ENCODE results near the gene PRTG. TPM values are rescaled to one million over a fixed set of nuclear protein-coding genes. Genes with fewer than 3 reads are reported as not detected.
A peak's percentile ranks its signal among the peaks of the same experiment; 100 is the strongest.
"Not testable (repeated sequence)": the region's sequence is repeated elsewhere in the genome, so short reads cannot be mapped to it uniquely, and the experiment has no call there.

The PRTG gene
- total and polyA plus RNA-seq, 4 donors, result 0.68 to 21.9 (median 7.2) TPM

DNA sequence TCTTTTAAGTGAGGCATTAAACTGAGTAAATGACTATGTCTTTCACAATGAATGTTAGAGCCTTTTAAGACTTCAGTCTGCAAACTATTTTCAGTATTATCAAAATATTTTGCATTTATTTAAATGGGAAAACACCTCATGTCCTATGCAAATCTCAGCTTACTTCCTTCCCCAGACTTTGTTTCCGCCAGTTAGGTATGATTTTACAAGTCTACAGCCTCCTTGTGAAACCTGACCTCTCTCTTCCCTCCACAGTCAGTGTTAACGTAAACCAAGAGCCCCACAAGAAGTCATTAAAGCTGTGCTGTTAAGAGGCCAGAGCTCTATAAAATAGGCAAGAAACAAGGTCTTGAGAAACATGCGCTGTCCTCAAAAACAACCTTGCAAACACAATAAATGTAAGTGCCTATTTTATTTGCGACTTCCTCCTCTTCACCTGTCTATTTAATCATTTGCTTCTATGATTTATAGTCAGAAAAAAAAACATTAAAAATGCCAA, 48.3 kb downstream of the PRTG start:
- Histone ChIP-seq H3K9me3 (ENCODE audit: control insufficient read depth in 4 of 4, insufficient read depth in 3 of 4, low read length in 3 of 4) (no peaks in the 10 kb centered on the region), H3K9ac (ENCODE audit: insufficient read depth in 1 of 2, low read length in 2 of 2) (no peak overlapping the region), H3K27me3 (ENCODE audit: control insufficient read depth in 3 of 3, insufficient read depth in 3 of 3, low read length in 2 of 3) (no peaks in the 10 kb centered on the region), H3K36me3 (ENCODE audit: control insufficient read depth in 4 of 4, insufficient read depth in 4 of 4, low read length in 4 of 4) (no peaks in the 10 kb centered on the region), H3K4me3 (no peak overlapping the region), H3K4me1 (ENCODE audit: control insufficient read depth in 5 of 5, insufficient read depth in 5 of 5, low read length in 5 of 5) (no peaks in the 10 kb centered on the region), H3K27ac (ENCODE audit: low read depth in 1 of 2, low read length in 1 of 2) (no peak overlapping the region)
- 55 to 64% methylated on average over 4 of the region's 4 CpGs for WGBS, 2 donors
- TF ChIP-seq CTCF (IDR thresholded peaks at IDR 0.05; ENCODE audit: control extremely low read depth, extremely low read depth), result no peak
- peak in 2 of 3 donors; percentile 52 to 74 for DNase-seq
- peak; percentile 47 for ATAC-seq (ENCODE audit: insufficient read depth, low FRiP score)

DNA sequence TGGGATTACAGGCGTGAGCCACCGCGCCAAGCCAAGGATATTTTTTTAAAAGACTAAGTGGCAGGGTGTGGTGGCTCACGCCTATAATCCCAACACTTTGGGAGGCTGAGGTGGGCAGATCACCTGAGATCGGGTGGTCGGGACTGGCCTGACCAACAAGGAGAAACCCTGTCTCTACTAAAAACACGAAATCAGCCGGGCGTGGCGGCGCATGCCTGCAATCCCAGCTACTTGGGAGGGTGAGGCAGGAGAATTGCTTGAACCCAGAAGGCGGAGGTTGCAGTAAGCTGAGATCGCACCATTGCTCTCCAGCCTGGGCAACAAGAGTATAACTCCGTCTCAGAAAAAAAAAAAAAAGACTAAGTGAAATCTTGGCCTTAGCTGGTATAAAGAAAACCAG, 49.8 kb downstream of the PRTG start:
- ATAC-seq (ENCODE audit: insufficient read depth, low FRiP score); H3K9ac ChIP-seq (ENCODE audit: insufficient read depth in 1 of 2, low read length in 2 of 2); H3K36me3 ChIP-seq (ENCODE audit: control insufficient read depth in 4 of 4, insufficient read depth in 4 of 4, low read length in 4 of 4); H3K27ac ChIP-seq (ENCODE audit: low read depth in 1 of 2, low read length in 1 of 2); H3K27me3 ChIP-seq (ENCODE audit: control insufficient read depth in 3 of 3, insufficient read depth in 3 of 3, low read length in 2 of 3); H3K4me1 ChIP-seq (ENCODE audit: control insufficient read depth in 5 of 5, insufficient read depth in 5 of 5, low read length in 5 of 5); H3K4me3 ChIP-seq; H3K9me3 ChIP-seq (ENCODE audit: control insufficient read depth in 4 of 4, insufficient read depth in 3 of 4, low read length in 3 of 4); DNase-seq: not testable (repeated sequence)
- 94 to 98% methylated on average over 14 of the region's 14 CpGs for whole genome bisulfite sequencing, 2 donors

DNA sequence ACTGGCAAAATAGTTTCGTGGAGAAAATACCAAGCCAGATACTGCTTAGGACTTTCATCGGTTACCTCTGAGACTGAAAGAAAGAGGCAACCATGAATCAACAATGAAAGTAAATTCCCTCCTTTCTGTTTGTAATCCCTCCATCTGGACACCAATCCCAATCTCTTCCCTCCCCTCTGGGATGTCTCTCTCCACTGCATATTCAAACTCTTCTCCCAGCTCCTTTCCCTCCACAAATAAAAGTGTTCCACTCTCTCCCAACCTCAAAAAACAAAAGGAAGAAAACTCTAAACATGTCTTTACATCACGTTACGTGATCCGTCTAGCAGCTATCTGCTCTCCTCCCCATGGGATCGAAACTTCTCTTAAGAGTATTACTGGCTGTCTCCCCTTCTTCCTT, 55.2 kb downstream of the PRTG start:
- Histone ChIP-seq H3K27ac (ENCODE audit: low read depth in 1 of 2, low read length in 1 of 2) (no peak overlapping the region), H3K36me3 (ENCODE audit: control insufficient read depth in 4 of 4, insufficient read depth in 4 of 4, low read length in 4 of 4) (no peaks in the 10 kb centered on the region), H3K4me1 (ENCODE audit: control insufficient read depth in 5 of 5, insufficient read depth in 5 of 5, low read length in 5 of 5) (no peaks in the 10 kb centered on the region), H3K9me3 (ENCODE audit: control insufficient read depth in 4 of 4, insufficient read depth in 3 of 4, low read length in 3 of 4) (no peaks in the 10 kb centered on the region), H3K9ac (ENCODE audit: insufficient read depth in 1 of 2, low read length in 2 of 2) (no peak overlapping the region), H3K27me3 (ENCODE audit: control insufficient read depth in 3 of 3, insufficient read depth in 3 of 3, low read length in 2 of 3) (no peaks in the 10 kb centered on the region), H3K4me3 (no peak overlapping the region)
- WGBS, 2 donors, result 95 to 97% methylated on average over 6 of the region's 6 CpGs
- DNase-seq (no peak), ATAC-seq (ENCODE audit: insufficient read depth, low FRiP score) (no peak)
- TF ChIP-seq CTCF (IDR thresholded peaks at IDR 0.05; ENCODE audit: control extremely low read depth, extremely low read depth), result no peak

- no peak for TF ChIP-seq CTCF (IDR thresholded peaks at IDR 0.05; ENCODE audit: control extremely low read depth, extremely low read depth)
- DNase-seq (peak in 2 of 3 donors; percentile 41 to 74), ATAC-seq (ENCODE audit: insufficient read depth, low FRiP score) (no peak)
- H3K9me3 ChIP-seq (ENCODE audit: control insufficient read depth in 4 of 4, insufficient read depth in 3 of 4, low read length in 3 of 4), result no peaks in the 10 kb centered on the region
- H3K4me3 ChIP-seq, result no peak overlapping the region
- WGBS, 2 donors, result 7 to 20% methylated on average over 1 of the region's 1 CpG
- no peaks in the 10 kb centered on the region for H3K36me3 ChIP-seq (ENCODE audit: control insufficient read depth in 4 of 4, insufficient read depth in 4 of 4, low read length in 4 of 4)
- H3K4me1 ChIP-seq (ENCODE audit: control insufficient read depth in 5 of 5, insufficient read depth in 5 of 5, low read length in 5 of 5), result no peaks in the 10 kb centered on the region
- no peak overlapping the region for H3K9ac ChIP-seq (ENCODE audit: insufficient read depth in 1 of 2, low read length in 2 of 2)
- H3K27me3 ChIP-seq (ENCODE audit: control insufficient read depth in 3 of 3, insufficient read depth in 3 of 3, low read length in 2 of 3), result no peaks in the 10 kb centered on the region
- no peak overlapping the region for H3K27ac ChIP-seq (ENCODE audit: low read depth in 1 of 2, low read length in 1 of 2)
These were observed 57.7 kb downstream of the PRTG start for GRCh38 chr15:55685286-55685685.

Data from lung (tissue), 12 donors.